Ishikawa (cell line): Measurements from ENCODE around the gene BCL2L15.

Experiments used
- CEBPB ChIP-seq: IDR thresholded peaks from 2 replicates; pipeline ENCODE4 v1.6.1; 2012
- CREB1 ChIP-seq: IDR thresholded peaks from 2 replicates; pipeline ENCODE4 v1.6.1; 2012; ENCODE audit warnings: low read depth
- EGR1 ChIP-seq: IDR thresholded peaks from 2 replicates; pipeline ENCODE4 v1.6.1; 2012
- EP300 ChIP-seq: IDR thresholded peaks from 2 replicates; pipeline ENCODE4 v1.6.1; 2012; ENCODE audit warnings: borderline replicate concordance
- FOXM1 ChIP-seq: IDR thresholded peaks from 2 replicates; pipeline ENCODE4 v1.6.1; 2012; ENCODE audit warnings: low read depth, borderline replicate concordance
- MAX ChIP-seq: IDR thresholded peaks from 2 replicates; pipeline ENCODE4 v1.6.1; 2012
- NFIC ChIP-seq: IDR thresholded peaks from 2 replicates; pipeline ENCODE4 v1.6.1; 2012
- RAD21 ChIP-seq: IDR thresholded peaks from 2 replicates; pipeline ENCODE4 v1.6.1; 2012; ENCODE audit warnings: low read depth
- REST ChIP-seq: IDR thresholded peaks from 2 replicates; pipeline ENCODE4 v1.6.1; 2012; ENCODE audit warnings: low read depth, mild to moderate bottlenecking
- TAF1 ChIP-seq: IDR thresholded peaks from 2 replicates; pipeline ENCODE4 v1.6.1; 2012; ENCODE audit warnings: low read depth, mild to moderate bottlenecking
- TCF12 ChIP-seq: IDR thresholded peaks from 2 replicates; pipeline ENCODE4 v1.6.1; 2012; ENCODE audit warnings: low read depth
- TEAD4 ChIP-seq: IDR thresholded peaks from 2 replicates; pipeline ENCODE4 v1.6.1; 2012
- USF1 ChIP-seq: IDR thresholded peaks from 2 replicates; pipeline ENCODE4 v1.6.1; 2012
- YY1 ChIP-seq: IDR thresholded peaks from 2 replicates; pipeline ENCODE4 v1.6.1; 2012; ENCODE audit warnings: low read depth
- ZBTB7A ChIP-seq: IDR thresholded peaks from 2 replicates; pipeline ENCODE4 v1.6.1; 2012; ENCODE audit warnings: low read depth

The BCL2L15 gene

GRCh38 chr1:113875714-113876113 is 11.7 kb downstream of the BCL2L15 start:
- TF ChIP-seq EP300 = no peak
- no peak for TF ChIP-seq FOXM1

GRCh38 chr1:113874012-113874879 is 13.1 kb downstream of the BCL2L15 start:
- no peak for TF ChIP-seq MAX
- no peak for TF ChIP-seq USF1
- no peak for TF ChIP-seq RAD21
- no peak for TF ChIP-seq TAF1
- no peak for TF ChIP-seq TEAD4
- TF ChIP-seq REST = no peak

GRCh38 chr1:113872219-113872935 is 15.0 kb downstream of the BCL2L15 start:
- TF ChIP-seq CEBPB (no peak), USF1 (no peak), YY1 (no peak), EP300 (no peak)

GRCh38 chr1:113871597-113872113 is 15.7 kb downstream of the BCL2L15 start, which contains the start of gene PTPN22:
Gene PTPN22 (minus strand): TSS chr1:113871712.
- TF ChIP-seq YY1 (no peak), CREB1 (no peak), NFIC (no peak), EGR1 (no peak), REST (no peak), TEAD4 (no peak), TCF12 (no peak), MAX (no peak), ZBTB7A (no peak)

GRCh38 chr1:113870778-113871177 is 16.6 kb downstream of the BCL2L15 start:
- TF ChIP-seq CREB1 = no peak
- no peak for TF ChIP-seq EP300
- TF ChIP-seq USF1 = no peak
- no peak for TF ChIP-seq ZBTB7A
- TF ChIP-seq YY1 = no peak
- TF ChIP-seq EGR1 = no peak
- no peak for TF ChIP-seq TAF1
- no peak for TF ChIP-seq TCF12
- no peak for TF ChIP-seq FOXM1
- TF ChIP-seq TEAD4 = no peak
- no peak for TF ChIP-seq REST
- TF ChIP-seq MAX = no peak
- TF ChIP-seq NFIC = no peak
- TF ChIP-seq RAD21 = no peak
- TF ChIP-seq CEBPB = no peak
